Heart right ventricle (tissue), 16 donors: Measurements from ENCODE around the gene ABCA10. TPM values are rescaled to one million over a fixed set of nuclear protein-coding genes. Genes with fewer than 3 reads are reported as not detected.
A peak's percentile ranks its signal among the peaks of the same experiment; 100 is the strongest.

Experiments used
- ATAC-seq, 8 donors: fragments of 200-7000 bp; cut with Tn5 transposase; one replicate each; pipeline ENCODE4 v1.9.1; 2020; ENCODE audit warnings: mild to moderate bottlenecking in 8 of 8, moderate library complexity in 8 of 8, moderate number of reproducible peaks in 1 of 8
- DNase-seq, 2 donors: peaks; one replicate each; pipeline ENCODE4 v3.0.0-alpha.2; 2020
- H3K27ac ChIP-seq, 10 donors: fragments of 200-600 bp; sonication (generic) in 2 of 10; one replicate each; pipeline versions ENCODE4 v1.5.0 to v1.8.0; 2020 to 2022; ENCODE audit warnings: mild to moderate bottlenecking in 3 of 10
- H3K27me3 ChIP-seq, 7 donors: fragments of 200-600 bp; one replicate each; pipeline ENCODE4 v1.8.0; 2021 to 2022; ENCODE audit warnings: mild to moderate bottlenecking in 2 of 7
- H3K36me3 ChIP-seq, 9 donors: fragments of 200-600 bp; sonication (generic) in 1 of 9; one replicate each; pipeline versions ENCODE4 v1.5.0 to v1.8.0; 2020 to 2022; ENCODE audit warnings: mild to moderate bottlenecking in 2 of 9
- H3K4me1 ChIP-seq, 9 donors: fragments of 200-600 bp; sonication (generic) in 1 of 9; one replicate each; pipeline versions ENCODE4 v1.5.0 to v1.8.0; 2020 to 2022; ENCODE audit warnings: mild to moderate bottlenecking in 4 of 9
- H3K4me3 ChIP-seq, 10 donors: fragments of 200-600 bp; sonication (generic) in 2 of 10; one replicate each; pipeline versions ENCODE4 v1.5.0 to v1.8.0; 2020 to 2022; ENCODE audit warnings: mild to moderate bottlenecking in 7 of 10, moderate library complexity in 2 of 10
- H3K9me3 ChIP-seq, 11 donors: fragments of 200-600 bp in 10 of 11; sonication (generic) in 2 of 11; one replicate each; pipeline versions ENCODE4 v1.5.0 to v1.8.0; 2013 to 2022; ENCODE audit warnings: mild to moderate bottlenecking in 2 of 11, control low read depth in 1 of 11, moderate library complexity in 1 of 11
- CTCF ChIP-seq, 9 donors: fragments of 200-600 bp; sonication (generic) in 2 of 9; IDR thresholded peaks; one replicate each; pipeline versions ENCODE4 v1.5.0 to v1.8.0; 2021 to 2022; ENCODE audit warnings: antibody characterized with exemption in 9 of 9, mild to moderate bottlenecking in 5 of 9, moderate library complexity in 1 of 9
- WGBS, 2 donors: extraction: QIAGEN DNeasy Blood & Tissue Kit; methylation state at CpG; one replicate each; pipeline ENCODE4 v1.1.7; 2013; ENCODE audit warnings: inconsistent platforms in 1 of 2; 5-methylcytosine and 5-hydroxymethylcytosine counted together
- intact Hi-C, 10 donors: fragments of 100-400 bp; cut with DNase I; formaldehyde crosslinking; loops; one replicate each; pipeline versions ENCODE4 v1.11.1 to v1.14.2; 2022
- polyA plus RNA-seq, 2 donors: library from polyadenylated mRNA; stranded (reverse); fragments of 200-250 nt; gene quantifications; one replicate each; pipeline ENCODE4 v1.2.3, GENCODE V29; 2013
- total RNA-seq, 10 donors: library from RNA; stranded (reverse); fragmentation: NEBNext Ultra II Directional in 3 of 10; extraction: Animal tissue kit (Norgen Biotek cat#: 25700) in 3 of 10; gene quantifications; one replicate each; pipeline versions ENCODE4 v1.2.1 to v1.2.4, GENCODE V29; 2021 to 2023
- donor health status: Arrhythmogenic right ventricular cardiomyopathy.
- donor health status: ischemic (EF 13 %, LVEDD 7.1; RV severe dilation, severe dysfunction).
- donor health status: healthy with polysubstance abuse.
- donor health status: DM: no; HTN: yes; CAD: no.
- donor health status: DM: no; HTN: no; CAD: no.
- donor health status: ischemic (EF 25% LVEDD 6.9; RV normal size, moderate dysfunction).
- donor health status: ischemic (EF 25% LVEDD 5.7; RV mildly dilated, moderate dysfunction).
- donor health status: healthy.
- donor health status: DM: yes; HTN: yes; CAD: no.
- donor health status: Ischemic cardiomyopathy.
- donor health status: ischemic (EF 35%, LVEDD 5.7; RV mildly dilated, moderate dysfunction).
- donor health status: nonischemic (EF 11% LVEDD 7.7; RV severe dilation, severe dysfunction).
- donor health status: DM: yes; HTN: yes; CAD: no.
- donor health status: PGD.
- donor health status: ischemic (EF 29% LVEDD 5.4; RV normal size, mild dysfunction).
- donor health status: nonischemic (EF 23%, LVEDD 6.1; RV moderate dilation, normal function).

The ABCA10 gene
- total and polyA plus RNA-seq, 12 donors: 1.0 to 60.9 (median 3.6) TPM

GRCh38 chr17:69235338-69236058, 6.9 kb upstream of the ABCA10 start:
- peaks cover 0 to 5% (median 3%) of the 10 kb centered on the region in 9 donors for H3K4me1 ChIP-seq
- 14 to 17% methylated on average over 1 of the region's 1 CpG for WGBS, 2 donors
- peaks cover 0 to 3% (median 0%) of the 10 kb centered on the region in 9 donors for H3K36me3 ChIP-seq
- H3K27ac ChIP-seq: peak overlapping the region in 2 of 10 donors; percentile 10 to 12
- TF ChIP-seq CTCF (IDR thresholded peaks at IDR 0.05): peak; percentile 59 to 85 (median 77)
- H3K27me3 ChIP-seq: no peaks in the 10 kb centered on the region
- no peak overlapping the region for H3K4me3 ChIP-seq
- peak; percentile 85 to 93 (median 88) for ATAC-seq
- intact Hi-C loops: loop anchor here (2.0 to 10.0 kb wide), 7 partner anchors 251 to 463 kb away; no protein-coding TSS in a partner anchor
- DNase-seq: peak; percentile 57 to 86
- H3K9me3 ChIP-seq: peaks cover 0 to 31% (median 16%) of the 10 kb centered on the region in 11 donors

GRCh38 chr17:69232650-69233049, 4.0 kb upstream of the ABCA10 start:
- no peaks in the 10 kb centered on the region for H3K27me3 ChIP-seq
- TF ChIP-seq CTCF (IDR thresholded peaks at IDR 0.05): no peak
- no peak for ATAC-seq

DNA sequence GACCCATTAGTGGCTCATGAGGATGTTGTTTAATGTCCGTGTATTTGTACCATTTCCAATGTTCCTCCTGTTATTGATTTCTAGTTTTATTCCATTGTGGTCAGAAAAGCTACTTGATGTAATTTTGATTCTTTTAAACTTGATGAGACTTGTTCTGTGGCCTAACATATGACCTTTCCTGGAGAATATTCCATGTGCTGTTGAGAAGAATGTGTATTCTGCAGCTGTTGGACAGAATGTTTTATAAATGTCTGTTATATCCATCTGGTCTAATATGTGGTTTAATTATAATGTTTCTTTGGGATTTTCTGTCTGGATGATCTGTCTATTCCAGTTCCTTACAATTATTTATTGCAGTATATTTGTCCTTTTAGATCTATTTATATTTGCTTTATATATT, 2.9 kb upstream of the ABCA10 start:
- no peaks in the 10 kb centered on the region for H3K27me3 ChIP-seq
- intact Hi-C loops: loop anchor here in 5 of 10 donors (10.0 kb wide), 3 partner anchors 247 to 267 kb away; no protein-coding TSS in a partner anchor
- WGBS, 2 donors: 80 to 83% methylated on average over 1 of the region's 1 CpG

More at GRCh38 chr17:69232650-69233049, 4.0 kb upstream of the ABCA10 start:
- Histone ChIP-seq H3K4me3 (no peak overlapping the region), H3K36me3 (no peaks in the 10 kb centered on the region), H3K27ac (no peak overlapping the region), H3K4me1 (peaks cover 0 to 7% (median 0%) of the 10 kb centered on the region in 9 donors), H3K9me3 (peaks cover 0 to 37% (median 16%) of the 10 kb centered on the region in 11 donors)
- intact Hi-C loops: loop anchor here in 5 of 10 donors (10.0 kb wide), 3 partner anchors 248 to 268 kb away; no protein-coding TSS in a partner anchor
- no peak for DNase-seq

More for the DNA sequence above, 2.9 kb upstream of the ABCA10 start:
- peaks cover 0 to 37% (median 16%) of the 10 kb centered on the region in 11 donors for H3K9me3 ChIP-seq
- ATAC-seq (no peak), DNase-seq (no peak)
- H3K36me3 ChIP-seq: no peaks in the 10 kb centered on the region
- TF ChIP-seq CTCF (IDR thresholded peaks at IDR 0.05): no peak
- H3K4me1 ChIP-seq: peaks cover 0 to 11% (median 0%) of the 10 kb centered on the region in 9 donors
- peak overlapping the region in 1 of 10 donors; percentile 14 for H3K27ac ChIP-seq
- H3K4me3 ChIP-seq: no peak overlapping the region
